GM12801 (cell line): ENCODE measurements around the gene RHEX.

Source experiments
- CTCF ChIP-seq: IDR thresholded peaks from one replicate; pipeline ENCODE4 v1.5.1; 2011; ENCODE audit warnings: control low read depth; ENCODE audit not compliant: insufficient read length; ENCODE audit errors: extremely low read depth

Gene RHEX

GRCh38 chr1:206021626-206022365 lies 31.2 kb upstream of the RHEX start:
- no peak for TF ChIP-seq CTCF

- no peak for TF ChIP-seq CTCF
Measured at GRCh38 chr1:206022766-206023165, 30.2 kb upstream of the RHEX start.

GRCh38 chr1:206023695-206024094 lies 29.3 kb upstream of the RHEX start, which contains the start of gene CTSE:
CTSE (minus strand) TSS chr1:206023895; CDS start chr1:206023791, 104 bp downstream.
- TF ChIP-seq CTCF, result no peak

GRCh38 chr1:206025283-206025820 lies 27.6 kb upstream of the RHEX start:
- no peak for TF ChIP-seq CTCF

GRCh38 chr1:206029484-206029883 lies 23.5 kb upstream of the RHEX start:
- no peak for TF ChIP-seq CTCF

- TF ChIP-seq CTCF, result no peak
Measured at GRCh38 chr1:206030191-206030590, 22.8 kb upstream of the RHEX start.

GRCh38 chr1:206030714-206031113 lies 22.3 kb upstream of the RHEX start:
- TF ChIP-seq CTCF, result peak; percentile 77
